Neutrophil (primary cell): ENCODE results near the gene SLC22A8.

Experiments used
- H3K27ac ChIP-seq: fragments of 200-600 bp; sonication (generic); 2 replicates; pipeline ENCODE4 v1.5.1; 2016; ENCODE audit warnings: mild to moderate bottlenecking, moderate library complexity
- H3K27me3 ChIP-seq: fragments of 200-600 bp; sonication (generic); 2 replicates; pipeline ENCODE4 v1.6.0; 2016; ENCODE audit warnings: mild to moderate bottlenecking
- H3K36me3 ChIP-seq: fragments of 200-600 bp; sonication (generic); 2 replicates; pipeline ENCODE4 v1.5.1; 2017
- H3K4me1 ChIP-seq, 2 experiments: fragments of 200-600 bp in 1 of 2; sonication (generic) in 1 of 2; 1 replicate in 1 of 2; 2 replicates in 1 of 2; pipeline versions ENCODE4 v1.5.1 to v1.6.1; 2013 to 2016; ENCODE audit warnings: low read depth in 1 of 2, low read length in 1 of 2, mild to moderate bottlenecking in 1 of 2, moderate library complexity in 1 of 2; ENCODE audit not compliant: control insufficient read depth in 1 of 2, insufficient read depth in 1 of 2
- H3K4me3 ChIP-seq, 2 experiments: fragments of 200-600 bp in 1 of 2; sonication (generic) in 1 of 2; 1 replicate in 1 of 2; 2 replicates in 1 of 2; pipeline ENCODE4 v1.5.1; 2013 to 2016; ENCODE audit warnings: low read depth in 1 of 2, low read length in 1 of 2, mild to moderate bottlenecking in 1 of 2, moderate library complexity in 1 of 2
- H3K9me3 ChIP-seq: fragments of 200-600 bp; sonication (generic); 2 replicates; pipeline ENCODE4 v1.5.1; 2016
- CTCF ChIP-seq: fragments of 200-600 bp; sonication (generic); IDR thresholded peaks from 2 replicates; pipeline ENCODE4 v1.5.1; 2016; ENCODE audit warnings: antibody characterized with exemption

SLC22A8 gene

GRCh38 chr11:62974848-62975522 lies 40.7 kb downstream of the SLC22A8 start:
- H3K27me3 ChIP-seq = peaks cover 47% of the 10 kb centered on the region
- H3K36me3 ChIP-seq = no peaks in the 10 kb centered on the region
- no peak for TF ChIP-seq CTCF
- no peak overlapping the region for H3K27ac ChIP-seq
- H3K9me3 ChIP-seq = no peaks in the 10 kb centered on the region
- no peaks in the 10 kb centered on the region for H3K4me1 ChIP-seq
- H3K4me3 ChIP-seq = no peak overlapping the region

GRCh38 chr11:62965574-62965973 lies 50.1 kb downstream of the SLC22A8 start:
- H3K27me3 ChIP-seq = peaks cover 43% of the 10 kb centered on the region
- TF ChIP-seq CTCF = no peak
- H3K4me1 ChIP-seq = no peaks in the 10 kb centered on the region
- no peaks in the 10 kb centered on the region for H3K36me3 ChIP-seq
- no peak overlapping the region for H3K4me3 ChIP-seq
- no peak overlapping the region for H3K27ac ChIP-seq
- H3K9me3 ChIP-seq = no peaks in the 10 kb centered on the region

DNA sequence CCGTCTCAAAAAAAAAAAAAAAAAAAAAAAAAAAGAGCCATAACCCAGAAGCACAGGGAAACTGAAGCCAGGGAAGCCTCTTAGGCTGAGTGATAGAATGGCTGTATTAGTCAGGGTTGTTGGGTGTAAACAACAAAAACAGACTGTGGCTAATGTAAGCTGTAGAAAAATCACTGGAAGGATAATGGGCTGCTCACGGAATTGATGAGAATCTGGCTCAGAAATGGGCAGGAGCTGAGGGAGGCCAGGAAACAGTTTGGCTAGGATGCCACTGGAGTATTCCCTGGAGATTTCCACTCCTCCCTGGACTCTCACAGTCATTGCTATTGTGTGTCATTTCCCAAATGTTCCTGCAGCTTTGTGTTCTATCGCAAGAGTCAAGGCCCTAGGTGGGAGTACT lies 53.2 kb downstream of the SLC22A8 start:
- no peak for TF ChIP-seq CTCF
- no peaks in the 10 kb centered on the region for H3K36me3 ChIP-seq
- H3K27ac ChIP-seq = no peak overlapping the region
- no peaks in the 10 kb centered on the region for H3K9me3 ChIP-seq
- H3K4me3 ChIP-seq = no peak overlapping the region
- no peaks in the 10 kb centered on the region for H3K4me1 ChIP-seq
- peaks cover 22% of the 10 kb centered on the region for H3K27me3 ChIP-seq

- Histone ChIP-seq H3K36me3 (no peaks in the 10 kb centered on the region), H3K9me3 (no peaks in the 10 kb centered on the region), H3K27me3 (peaks cover 16% of the 10 kb centered on the region), H3K27ac (no peak overlapping the region), H3K4me3 (no peak overlapping the region), H3K4me1 (no peaks in the 10 kb centered on the region)
- TF ChIP-seq CTCF = no peak
Observed at GRCh38 chr11:62961017-62961570, 54.5 kb downstream of the SLC22A8 start.

- peaks cover 23% of the 10 kb centered on the region for H3K27me3 ChIP-seq
- H3K36me3 ChIP-seq = no peaks in the 10 kb centered on the region
- TF ChIP-seq CTCF = no peak
- H3K4me1 ChIP-seq = no peaks in the 10 kb centered on the region
- H3K4me3 ChIP-seq = no peak overlapping the region
- no peaks in the 10 kb centered on the region for H3K9me3 ChIP-seq
- no peak overlapping the region for H3K27ac ChIP-seq
Observed at GRCh38 chr11:62959422-62959980, 56.1 kb downstream of the SLC22A8 start.
